ENCODE measurements around the gene GET3. TPM values are rescaled to one million over a fixed set of nuclear protein-coding genes. Genes with fewer than 3 reads are reported as not detected.

Gene GET3
- total and polyA plus RNA-seq, 2 of the 13 experiments (the other 11 are each of a cell fraction or from before 2014, with no cell fraction given), result 57.7 to 59.4 TPM

- TF ChIP-seq MLX (CRISPR knock-in tag; IDR thresholded peaks at IDR 0.05) (no peak), TFAP4 (IDR thresholded peaks at IDR 0.05; ENCODE audit: borderline replicate concordance, low read depth) (peak; percentile 39; the same call in 1 of the 2 replicates), RORA (CRISPR knock-in tag; IDR thresholded peaks at IDR 0.05) (no peak), ARNTL (CRISPR knock-in tag; IDR thresholded peaks at IDR 0.05) (peak; percentile 95), SP5 (CRISPR knock-in tag; IDR thresholded peaks at IDR 0.05; ENCODE audit: borderline replicate concordance, low read depth) (no peak), ARID4A (CRISPR knock-in tag; IDR thresholded peaks at IDR 0.05; ENCODE audit: borderline replicate concordance) (peak; percentile 74; the same call in 1 of the 2 replicates), ZNF451 (CRISPR knock-in tag; IDR thresholded peaks at IDR 0.05) (peak; percentile 28), YEATS4 (CRISPR knock-in tag; IDR thresholded peaks at IDR 0.05; ENCODE audit: borderline replicate concordance) (peak; percentile 58; the same call in 1 of the 2 replicates), ZBED4 (CRISPR knock-in tag; IDR thresholded peaks at IDR 0.05; ENCODE audit: borderline replicate concordance) (0 out of 2 replicates have a peak, but pooled peaks have one; percentile 6), ZUFSP (CRISPR knock-in tag; IDR thresholded peaks at IDR 0.05; ENCODE audit: borderline replicate concordance) (no peak), ZNF790 (CRISPR knock-in tag; IDR thresholded peaks at IDR 0.05; ENCODE audit: borderline replicate concordance) (0 out of 2 replicates have a peak, but pooled peaks have one; percentile 40), KDM5B (CRISPR knock-in tag; IDR thresholded peaks at IDR 0.05; ENCODE audit: borderline replicate concordance) (peak; percentile 63; the same call in 1 of the 2 replicates)
These were observed 37.6 kb downstream of the GET3 start, which contains the start of gene HOOK2 (continued) for GRCh38 chr19:12774588-12775555.

Measured in HepG2 (cell line).